Measurements from ENCODE around the gene STX5.
"Not testable (repeated sequence)": the region's sequence is repeated elsewhere in the genome, so short reads cannot be mapped to it uniquely, and the experiment has no call there.

Gene STX5

GRCh38 chr11:62865635-62866034 lies 33.8 kb upstream of the STX5 start:
- H3K4me2 ChIP-seq = no peak overlapping the region
- peaks cover 92% of the 10 kb centered on the region for H3K79me2 ChIP-seq (ENCODE audit: insufficient read depth, low read depth)
- H3K27ac ChIP-seq = no peak overlapping the region
- H3K4me1 ChIP-seq (ENCODE audit: low read depth, poor library complexity, severe bottlenecking) = peaks cover 43% of the 10 kb centered on the region
- no peaks in the 10 kb centered on the region; the same call in 1 of the 2 replicates for H3K36me3 ChIP-seq (ENCODE audit: insufficient read depth)
- no peak overlapping the region for H3K9ac ChIP-seq
- no peaks in the 10 kb centered on the region for H3K27me3 ChIP-seq (ENCODE audit: insufficient read depth, low read depth)
- no peak overlapping the region for H3K4me3 ChIP-seq (IDR thresholded peaks at IDR 0.05; ENCODE audit: insufficient read depth, low read depth, low read length)
- H4K20me1 ChIP-seq (ENCODE audit: insufficient read depth) = 0 out of 2 replicates have a peak, but pooled peaks cover 3% of the 10 kb centered on the region
- TF ChIP-seq CTCF (conservative IDR thresholded peaks at IDR 0.05; ENCODE audit: low read depth, low read length) = no peak
- H2AFZ ChIP-seq (ENCODE audit: low read depth) = no peak overlapping the region

GRCh38 chr11:62863687-62864335 lies 32.0 kb upstream of the STX5 start:
- no peak for TF ChIP-seq CTCF (conservative IDR thresholded peaks at IDR 0.05; ENCODE audit: low read depth, low read length)
- H3K4me1 ChIP-seq (ENCODE audit: low read depth, poor library complexity, severe bottlenecking) = peaks cover 52% of the 10 kb centered on the region
- no peak overlapping the region for H3K4me2 ChIP-seq
- H3K9ac ChIP-seq = no peak overlapping the region
- H3K36me3 ChIP-seq (ENCODE audit: insufficient read depth) = no peaks in the 10 kb centered on the region; the same call in 1 of the 2 replicates
- H3K79me2 ChIP-seq (ENCODE audit: insufficient read depth, low read depth) = peaks cover 91% of the 10 kb centered on the region
- H3K27me3 ChIP-seq (ENCODE audit: insufficient read depth, low read depth) = no peaks in the 10 kb centered on the region
- 0 out of 2 replicates have a peak, but pooled peaks cover 3% of the 10 kb centered on the region for H4K20me1 ChIP-seq (ENCODE audit: insufficient read depth)
- H3K4me3 ChIP-seq (IDR thresholded peaks at IDR 0.05; ENCODE audit: insufficient read depth, low read depth, low read length) = no peak overlapping the region
- no peak overlapping the region for H2AFZ ChIP-seq (ENCODE audit: low read depth)
- H3K27ac ChIP-seq = no peak overlapping the region

GRCh38 chr11:62861564-62862192 lies 29.8 kb upstream of the STX5 start:
- not testable (repeated sequence) for H2AFZ ChIP-seq (ENCODE audit: low read depth); H4K20me1 ChIP-seq (ENCODE audit: insufficient read depth); H3K9ac ChIP-seq; H3K36me3 ChIP-seq (ENCODE audit: insufficient read depth); H3K4me3 ChIP-seq (IDR thresholded peaks at IDR 0.05; ENCODE audit: insufficient read depth, low read depth, low read length); H3K27me3 ChIP-seq (ENCODE audit: insufficient read depth, low read depth)
- Histone ChIP-seq H3K4me1 (ENCODE audit: low read depth, poor library complexity, severe bottlenecking) (peaks cover 67% of the 10 kb centered on the region), H3K4me2 (peak overlapping the region; percentile 18; the same call in 1 of the 2 replicates), H3K79me2 (ENCODE audit: insufficient read depth, low read depth) (peaks cover 90% of the 10 kb centered on the region), H3K27ac (peak overlapping the region; percentile 29)

GRCh38 chr11:62860835-62861563 lies 29.1 kb upstream of the STX5 start:
- H3K27me3 ChIP-seq (ENCODE audit: insufficient read depth, low read depth) = no peaks in the 10 kb centered on the region

GRCh38 chr11:62859281-62859703 lies 27.4 kb upstream of the STX5 start:
- H2AFZ ChIP-seq (ENCODE audit: low read depth); H3K27me3 ChIP-seq (ENCODE audit: insufficient read depth, low read depth); H3K4me3 ChIP-seq (IDR thresholded peaks at IDR 0.05; ENCODE audit: insufficient read depth, low read depth, low read length); H3K27ac ChIP-seq; H3K9ac ChIP-seq: not testable (repeated sequence)
- Histone ChIP-seq H3K4me2 (peak overlapping the region; percentile 8; the same call in 1 of the 2 replicates), H4K20me1 (ENCODE audit: insufficient read depth) (peaks cover 12% of the 10 kb centered on the region), H3K4me1 (ENCODE audit: low read depth, poor library complexity, severe bottlenecking) (peaks cover 57% of the 10 kb centered on the region), H3K79me2 (ENCODE audit: insufficient read depth, low read depth) (peaks cover 88% of the 10 kb centered on the region), H3K36me3 (ENCODE audit: insufficient read depth) (peaks cover 11% of the 10 kb centered on the region; the same call in 1 of the 2 replicates)

More at GRCh38 chr11:62860835-62861563, 29.1 kb upstream of the STX5 start:
- no peak overlapping the region for H3K9ac ChIP-seq
- no peak for TF ChIP-seq CTCF (conservative IDR thresholded peaks at IDR 0.05; ENCODE audit: low read depth, low read length)
- peak overlapping the region; percentile 14; the same call in 1 of the 2 replicates for H3K4me2 ChIP-seq
- H3K36me3 ChIP-seq (ENCODE audit: insufficient read depth) = no peaks in the 10 kb centered on the region
- peak overlapping the region; percentile 29 for H3K27ac ChIP-seq
- no peak overlapping the region for H2AFZ ChIP-seq (ENCODE audit: low read depth)
- H4K20me1 ChIP-seq (ENCODE audit: insufficient read depth) = 0 out of 2 replicates have a peak, but pooled peaks cover 3% of the 10 kb centered on the region
- H3K79me2 ChIP-seq (ENCODE audit: insufficient read depth, low read depth) = peaks cover 90% of the 10 kb centered on the region
- H3K4me1 ChIP-seq (ENCODE audit: low read depth, poor library complexity, severe bottlenecking) = peaks cover 67% of the 10 kb centered on the region
- no peak overlapping the region for H3K4me3 ChIP-seq (IDR thresholded peaks at IDR 0.05; ENCODE audit: insufficient read depth, low read depth, low read length)
